ENCODE data around the gene AP3D1. TPM values are rescaled to one million over a fixed set of nuclear protein-coding genes. Genes with fewer than 3 reads are reported as not detected.

The AP3D1 gene
- total RNA-seq, 1 donor from 2014 or later: 50.9 TPM

DNA sequence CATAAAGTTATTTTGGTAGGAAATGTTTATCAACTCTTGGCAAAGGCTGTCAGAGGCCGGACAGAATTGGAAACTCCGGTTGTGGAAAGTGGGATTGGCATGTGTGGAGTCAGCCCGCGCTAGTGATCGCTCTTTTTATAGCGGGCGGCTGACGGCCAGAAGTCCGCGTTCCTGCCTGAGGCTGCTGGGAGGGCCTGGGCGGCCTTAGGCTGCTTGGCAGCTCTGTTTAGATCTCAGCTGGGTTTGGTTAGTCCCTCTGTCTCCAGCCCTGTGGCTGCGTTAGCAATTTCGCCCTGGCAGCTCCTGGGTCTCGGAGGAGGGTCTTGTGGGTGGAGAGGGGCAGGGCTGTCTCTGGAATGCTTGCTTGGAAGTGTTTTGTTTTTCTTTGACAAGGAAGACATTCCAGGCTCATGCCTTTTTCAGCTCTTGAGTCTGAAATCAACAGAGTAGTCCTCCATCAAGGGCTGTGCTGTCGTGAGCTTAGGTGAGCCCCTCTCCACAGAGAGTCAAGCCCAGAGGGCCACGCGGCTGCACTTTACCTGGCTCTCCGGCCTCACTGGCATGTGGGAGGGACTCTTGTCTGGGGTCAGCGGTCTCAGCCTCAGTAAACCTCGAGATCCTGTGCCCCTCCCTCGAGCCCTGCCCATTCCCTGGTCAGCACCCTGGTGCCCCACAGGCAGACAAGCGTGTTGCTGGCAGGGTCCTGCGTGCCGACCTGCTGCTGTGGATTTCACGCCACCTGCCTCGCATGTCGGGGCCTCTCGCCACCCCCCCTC is 34.9 kb upstream of the AP3D1 start:
- Mint-ChIP-seq H3K27ac (peak overlapping the region; percentile 22), H3K36me3 (peaks cover 12% of the 10 kb centered on the region), H3K27me3 (ENCODE audit: insufficient read depth, low read depth) (peaks cover 11% of the 10 kb centered on the region), H3K4me3 (no peak overlapping the region), H3K4me1 (peaks cover 3% of the 10 kb centered on the region), H3K9me3 (no peaks in the 10 kb centered on the region)
- TF ChIP-seq, protein P1, sequence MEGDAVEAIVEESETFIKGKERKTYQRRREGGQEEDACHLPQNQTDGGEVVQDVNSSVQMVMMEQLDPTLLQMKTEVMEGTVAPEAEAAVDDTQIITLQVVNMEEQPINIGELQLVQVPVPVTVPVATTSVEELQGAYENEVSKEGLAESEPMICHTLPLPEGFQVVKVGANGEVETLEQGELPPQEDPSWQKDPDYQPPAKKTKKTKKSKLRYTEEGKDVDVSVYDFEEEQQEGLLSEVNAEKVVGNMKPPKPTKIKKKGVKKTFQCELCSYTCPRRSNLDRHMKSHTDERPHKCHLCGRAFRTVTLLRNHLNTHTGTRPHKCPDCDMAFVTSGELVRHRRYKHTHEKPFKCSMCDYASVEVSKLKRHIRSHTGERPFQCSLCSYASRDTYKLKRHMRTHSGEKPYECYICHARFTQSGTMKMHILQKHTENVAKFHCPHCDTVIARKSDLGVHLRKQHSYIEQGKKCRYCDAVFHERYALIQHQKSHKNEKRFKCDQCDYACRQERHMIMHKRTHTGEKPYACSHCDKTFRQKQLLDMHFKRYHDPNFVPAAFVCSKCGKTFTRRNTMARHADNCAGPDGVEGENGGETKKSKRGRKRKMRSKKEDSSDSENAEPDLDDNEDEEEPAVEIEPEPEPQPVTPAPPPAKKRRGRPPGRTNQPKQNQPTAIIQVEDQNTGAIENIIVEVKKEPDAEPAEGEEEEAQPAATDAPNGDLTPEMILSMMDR (IDR thresholded peaks at IDR 0.05): no peak
- TF ChIP-seq EZH2phosphoT487 (IDR thresholded peaks at IDR 0.05): no peak
- TF ChIP-seq EZH2 (IDR thresholded peaks at IDR 0.05): no peak
- H3K4me2 ChIP-seq: no peak overlapping the region
- H3K4me1 ChIP-seq: no peaks in the 10 kb centered on the region
- peaks cover 67% of the 10 kb centered on the region for H4K20me1 ChIP-seq (ENCODE audit: low read depth)
- H3K27ac ChIP-seq: no peak overlapping the region
- H3K79me2 ChIP-seq (ENCODE audit: low read depth): peaks cover 46% of the 10 kb centered on the region
- no peaks in the 10 kb centered on the region for H3K27me3 ChIP-seq
- H3K9me3 ChIP-seq (ENCODE audit: low read depth): no peaks in the 10 kb centered on the region
- no peaks in the 10 kb centered on the region for H3K36me3 ChIP-seq
- peak; percentile 39 for DNase-seq (ENCODE audit: low spot score)
- H3K9ac ChIP-seq: no peak overlapping the region
- no peak overlapping the region for H2AFZ ChIP-seq (replicated peaks)
- no peak overlapping the region for H3K4me3 ChIP-seq
- no peaks in the 10 kb centered on the region for H3F3A ChIP-seq (ENCODE audit: low read depth)

DNA sequence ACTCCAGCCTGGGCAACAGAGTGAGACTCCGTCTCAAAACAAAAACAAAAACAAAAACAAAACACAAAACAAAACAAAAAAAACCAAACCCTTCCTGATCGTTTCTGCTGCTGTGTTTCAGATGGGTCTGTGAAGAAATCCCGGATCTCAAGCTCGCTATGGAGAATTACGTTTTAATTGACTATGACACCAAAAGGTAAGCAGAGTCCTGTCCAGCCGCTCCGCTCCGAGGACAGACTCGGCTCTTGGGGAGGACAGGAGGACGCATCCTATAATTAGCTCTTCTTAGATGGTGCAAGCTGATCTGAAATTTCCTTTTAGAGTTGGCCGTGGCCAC is 34.3 kb upstream of the AP3D1 start:
- peaks cover 5% of the 10 kb centered on the region for H3K4me1 Mint-ChIP-seq
- no peak overlapping the region for H3K4me3 Mint-ChIP-seq
- Histone ChIP-seq H3K4me1 (no peaks in the 10 kb centered on the region), H3K36me3 (no peaks in the 10 kb centered on the region), H2AFZ (replicated peaks) (no peak overlapping the region), H3K79me2 (ENCODE audit: low read depth) (peaks cover 52% of the 10 kb centered on the region), H3K9ac (no peak overlapping the region), H4K20me1 (ENCODE audit: low read depth) (peaks cover 73% of the 10 kb centered on the region), H3K27me3 (no peaks in the 10 kb centered on the region), H3K4me3 (no peak overlapping the region), H3K4me2 (no peak overlapping the region), H3K27ac (no peak overlapping the region), H3F3A (ENCODE audit: low read depth) (no peaks in the 10 kb centered on the region), H3K9me3 (ENCODE audit: low read depth) (no peaks in the 10 kb centered on the region)
- no peaks in the 10 kb centered on the region for H3K9me3 Mint-ChIP-seq
- H3K27ac Mint-ChIP-seq: peak overlapping the region; percentile 22
- no peak for DNase-seq (ENCODE audit: low spot score)
- H3K36me3 Mint-ChIP-seq: peaks cover 12% of the 10 kb centered on the region
- TF ChIP-seq EZH2 (IDR thresholded peaks at IDR 0.05): no peak
- TF ChIP-seq, protein P1 (IDR thresholded peaks at IDR 0.05): no peak
- no peak for TF ChIP-seq EZH2phosphoT487 (IDR thresholded peaks at IDR 0.05)
- H3K27me3 Mint-ChIP-seq (ENCODE audit: insufficient read depth, low read depth): peaks cover 11% of the 10 kb centered on the region

DNA sequence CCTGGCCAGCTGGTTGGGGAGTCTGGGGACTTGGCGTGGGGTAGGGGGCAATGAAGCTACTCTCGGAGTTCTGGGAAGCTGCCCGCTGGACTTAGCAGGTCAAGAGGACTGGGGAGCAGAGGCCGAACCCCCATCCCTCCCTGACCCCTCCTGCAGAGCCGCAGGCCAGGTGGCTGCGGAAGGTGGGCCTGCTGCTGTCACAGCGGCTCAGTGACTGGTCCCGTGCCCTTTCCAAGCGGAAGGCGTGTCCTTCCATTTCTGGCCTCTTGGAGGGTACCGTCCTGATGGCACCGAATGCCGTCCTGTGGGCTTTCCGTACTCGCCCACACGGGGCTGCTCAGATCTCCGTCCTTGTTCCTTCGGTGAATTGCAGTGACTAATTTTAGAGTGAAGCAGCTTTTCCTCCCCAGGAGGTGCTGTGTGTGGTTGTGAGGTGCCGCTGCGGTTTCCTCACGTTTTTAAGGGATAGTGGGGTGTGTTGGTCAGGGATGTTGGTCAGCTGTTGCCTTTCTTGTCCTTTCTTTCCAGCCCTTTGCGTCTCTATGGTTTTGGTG is 33.1 kb upstream of the AP3D1 start:
- Histone ChIP-seq H3K9me3 (ENCODE audit: low read depth) (no peaks in the 10 kb centered on the region), H4K20me1 (ENCODE audit: low read depth) (peaks cover 80% of the 10 kb centered on the region), H3K9ac (no peak overlapping the region), H3K4me2 (no peak overlapping the region), H3K27me3 (no peaks in the 10 kb centered on the region), H3K79me2 (ENCODE audit: low read depth) (peaks cover 64% of the 10 kb centered on the region), H3K27ac (no peak overlapping the region), H3K36me3 (no peaks in the 10 kb centered on the region), H3F3A (ENCODE audit: low read depth) (no peaks in the 10 kb centered on the region), H3K4me1 (no peaks in the 10 kb centered on the region), H2AFZ (replicated peaks) (no peak overlapping the region), H3K4me3 (no peak overlapping the region)
- H3K27ac Mint-ChIP-seq: peak overlapping the region; percentile 79
- H3K4me3 Mint-ChIP-seq: no peak overlapping the region
- no peaks in the 10 kb centered on the region for H3K9me3 Mint-ChIP-seq
- DNase-seq (ENCODE audit: low spot score): no peak
- TF ChIP-seq EZH2phosphoT487 (IDR thresholded peaks at IDR 0.05) (no peak), EZH2 (IDR thresholded peaks at IDR 0.05) (no peak)
- TF ChIP-seq, protein P1 (IDR thresholded peaks at IDR 0.05): no peak
- H3K36me3 Mint-ChIP-seq: peaks cover 14% of the 10 kb centered on the region
- peaks cover 7% of the 10 kb centered on the region for H3K4me1 Mint-ChIP-seq
- peaks cover 11% of the 10 kb centered on the region for H3K27me3 Mint-ChIP-seq (ENCODE audit: insufficient read depth, low read depth)

All from neural progenitor cell (in vitro differentiated cells).